ENCODE results near the gene FCHSD2. TPM values are rescaled to one million over a fixed set of nuclear protein-coding genes. Genes with fewer than 3 reads are reported as not detected.
"Not testable (repeated sequence)": the region's sequence is repeated elsewhere in the genome, so short reads cannot be mapped to it uniquely, and the experiment has no call there.

FCHSD2 gene
- total and polyA plus RNA-seq, 2 of the 8 experiments (the other 6 are each of a cell fraction or from before 2014, with no cell fraction given) = 4.1 to 7.8 TPM

- TF ChIP-seq EZH2 (IDR thresholded peaks at IDR 0.05; ENCODE audit: low read depth, low read length, severe bottlenecking) = no peak
- TF ChIP-seq SUZ12 (IDR thresholded peaks at IDR 0.05; ENCODE audit: low read length) = no peak
- no peak for TF ChIP-seq BACH1 (IDR thresholded peaks at IDR 0.05; ENCODE audit: low read length)
Observed at GRCh38 chr11:73137262-73137943, 4.7 kb downstream of the FCHSD2 start (continued).

DNA sequence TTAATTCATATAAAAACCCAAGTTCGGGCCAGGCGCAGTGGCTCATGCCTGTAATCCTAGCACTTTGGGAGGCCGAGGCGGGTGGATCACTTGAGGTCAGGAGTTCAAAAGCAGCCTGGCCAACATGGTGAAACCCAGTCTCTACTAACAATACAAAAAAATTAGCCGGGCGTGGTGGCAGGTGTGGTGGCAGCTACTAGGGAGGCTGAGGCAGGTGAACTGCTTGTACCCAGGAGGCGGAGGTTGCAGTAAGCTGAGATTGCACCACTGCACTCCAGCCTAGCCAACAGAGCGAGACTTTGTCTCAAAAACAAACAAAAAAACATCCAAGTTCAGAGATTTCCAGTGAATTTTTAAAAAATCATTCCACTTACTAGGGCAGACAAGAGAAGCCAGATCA lies 5.4 kb downstream of the FCHSD2 start:
- H2BK120ac ChIP-seq (replicated peaks; ENCODE audit: low read depth, low read length); H3K23me2 ChIP-seq (ENCODE audit: low read depth, low read length); H2BK5ac ChIP-seq (ENCODE audit: low read depth, low read length); H3K4ac ChIP-seq (replicated peaks; ENCODE audit: insufficient read length, low read depth, low read length); H2BK15ac ChIP-seq (ENCODE audit: low read length); H3K79me2 ChIP-seq (ENCODE audit: control insufficient read depth in 1 of 2, insufficient read depth in 2 of 2, low read length in 2 of 2); H3K79me1 ChIP-seq (ENCODE audit: low read depth, low read length); FAIRE-seq; H2AK5ac ChIP-seq (ENCODE audit: low read depth, low read length); H2BK20ac ChIP-seq (ENCODE audit: low read length); H4K5ac ChIP-seq (ENCODE audit: insufficient read length, low read depth, low read length); H3K4me2 ChIP-seq (ENCODE audit: insufficient read depth in 1 of 2, low read depth in 2 of 2, low read length in 2 of 2); H3K14ac ChIP-seq (ENCODE audit: insufficient read length); H3K56ac ChIP-seq (replicated peaks; ENCODE audit: insufficient read length, low read depth, low read length); H3K9ac ChIP-seq (replicated peaks in 1 of 4; ENCODE audit: extremely low read depth in 1 of 4, low read depth in 3 of 4, low read length in 3 of 4); H3K4me3 ChIP-seq (ENCODE audit: extremely low read depth in 1 of 4, insufficient read depth in 2 of 4, low read depth in 3 of 4, low read length in 4 of 4); H4K20me1 ChIP-seq (replicated peaks in 1 of 2; ENCODE audit: control insufficient read depth in 1 of 2, insufficient read depth in 2 of 2, low read length in 2 of 2); H3K27ac ChIP-seq (ENCODE audit: low read depth, low read length); H2BK12ac ChIP-seq (ENCODE audit: low read depth, low read length); H3K9me3 ChIP-seq (ENCODE audit: insufficient read depth in 2 of 2, low read depth in 1 of 2, low read length in 1 of 2); POLR2A ChIA-PET (ENCODE audit: partially characterized antibody); DNase-seq (ENCODE audit: low read depth in 1 of 2, low spot score in 2 of 2); H3K23ac ChIP-seq (ENCODE audit: insufficient read length); H3K36me3 ChIP-seq (ENCODE audit: control insufficient read depth in 2 of 4, insufficient read depth in 4 of 4, low read length in 3 of 4); H4K8ac ChIP-seq (ENCODE audit: extremely low read depth, insufficient read depth, low read length); H2AFZ ChIP-seq (ENCODE audit: low read length); H4K91ac ChIP-seq (replicated peaks; ENCODE audit: insufficient read length, low read length); H3K18ac ChIP-seq (ENCODE audit: extremely low read depth, low read length); H3K4me1 ChIP-seq (replicated peaks in 1 of 4; ENCODE audit: control insufficient read depth in 3 of 4, insufficient read depth in 4 of 4, low read length in 3 of 4): not testable (repeated sequence)
- CTCF ChIA-PET (ENCODE audit: partially characterized antibody) = interaction anchor here (0.6 to 2.7 kb wide), 5 partner anchors 8 to 215 kb away, joined by 3 to 8 read pairs (median 3); no protein-coding TSS in a partner anchor
- H3K27me3 ChIP-seq (replicated peaks in 1 of 4; ENCODE audit: control insufficient read depth in 3 of 4, extremely low read depth in 1 of 4, insufficient read depth in 3 of 4, low read length in 3 of 4) = peaks cover 0 to 12% (median 6%) of the 10 kb centered on the region in 4 experiments; a peak in 3 of 7 replicates
- 91% methylated on average over 8 of the region's 8 CpGs; no CpG with 5 or more reads in 1 of the 2 experiments for WGBS, 2 experiments (ENCODE audit: extremely low coverage in 1 of 2, insufficient coverage in 1 of 2, insufficient read length in 1 of 2, insufficient replicate concordance in 2 of 2, low coverage in 1 of 2, low lambda C conversion rate in 2 of 2, missing lambda C conversion rate in 1 of 2)
